ENCODE measurements around the gene CALN1. TPM values are rescaled to one million over a fixed set of nuclear protein-coding genes. Genes with fewer than 3 reads are reported as not detected.

CALN1 gene
- total and polyA plus RNA-seq, 9 of the 15 experiments (the other 6 are each of a cell fraction or from before 2014, with no cell fraction given): 1.4 to 7.5 (median 3.3) TPM

DNA sequence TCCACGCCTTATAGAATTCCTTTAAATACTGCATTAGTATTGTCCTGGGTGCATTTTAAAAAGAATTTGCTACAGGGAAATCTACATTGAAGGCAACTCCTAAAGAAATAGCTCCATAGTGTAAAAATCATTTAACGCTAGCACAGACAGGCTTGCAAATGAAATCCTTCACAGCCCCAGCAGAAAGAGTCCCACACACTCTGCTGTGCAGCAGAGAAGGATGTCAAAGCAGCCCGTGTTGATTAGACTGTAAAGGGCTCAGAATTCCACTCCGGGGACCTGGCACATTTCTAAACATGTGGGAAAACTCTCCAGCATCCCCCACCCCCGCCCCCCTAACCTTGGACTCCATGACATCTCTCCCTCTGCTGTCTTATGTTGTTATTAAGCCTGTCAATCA lies 176.8 kb downstream of the CALN1 start:
- Histone ChIP-seq H3K4me2 (ENCODE audit: insufficient read depth, low read length) (no peak overlapping the region), H3K79me2 (ENCODE audit: control insufficient read depth, insufficient read depth, low read length) (no peaks in the 10 kb centered on the region), H3K4me3 (no peak overlapping the region), H3K27ac (ENCODE audit: extremely low read depth, low read depth, low read length) (no peak overlapping the region), H3K4me1 (replicated peaks in 1 of 2; ENCODE audit: control insufficient read depth in 2 of 2, insufficient read depth in 2 of 2, low read length in 2 of 2) (no peaks in the 10 kb centered on the region), H3K9ac (ENCODE audit: insufficient read depth in 1 of 2, low read depth in 2 of 2, low read length in 2 of 2) (no peak overlapping the region), H3K9me1 (ENCODE audit: control insufficient read depth, insufficient read depth, low read length) (no peaks in the 10 kb centered on the region), H3K36me3 (ENCODE audit: control insufficient read depth, insufficient read depth, low read length) (no peaks in the 10 kb centered on the region), H3K27me3 (ENCODE audit: control insufficient read depth in 2 of 2, insufficient read depth in 2 of 2, low read length in 2 of 2) (no peaks in the 10 kb centered on the region; a peak in 1 of 5 replicates), H4K20me1 (replicated peaks; ENCODE audit: control insufficient read depth, insufficient read depth, low read length) (no peaks in the 10 kb centered on the region), H2AFZ (ENCODE audit: low read depth, low read length) (no peak overlapping the region), H3K9me3 (replicated peaks; ENCODE audit: control insufficient read depth, insufficient read depth, low read depth, low read length) (no peaks in the 10 kb centered on the region)
- FAIRE-seq (no peak), DNase-seq (ENCODE audit: extremely low read depth in 1 of 4, low spot score in 3 of 4) (no peak), ATAC-seq (no peak)
- WGBS (ENCODE audit: insufficient coverage, low coverage, missing lambda C conversion rate): 10% methylated on average over 5 of the region's 5 CpGs
- BruUV-seq (replicated peaks): no TSS peak
- intact Hi-C loops (cut with micrococcal nuclease) (no loop called here), in situ Hi-C loops (cut with MboI) (no loop called here)
- ChIA-PET CTCF (ENCODE audit: low intra/inter-chr PET ratio) (no interaction called here), POLR2A (no interaction called here)
- TF ChIP-seq CXXC5 (CRISPR knock-in tag; IDR thresholded peaks at IDR 0.05): no peak
- TF ChIP-seq, protein P1, sequence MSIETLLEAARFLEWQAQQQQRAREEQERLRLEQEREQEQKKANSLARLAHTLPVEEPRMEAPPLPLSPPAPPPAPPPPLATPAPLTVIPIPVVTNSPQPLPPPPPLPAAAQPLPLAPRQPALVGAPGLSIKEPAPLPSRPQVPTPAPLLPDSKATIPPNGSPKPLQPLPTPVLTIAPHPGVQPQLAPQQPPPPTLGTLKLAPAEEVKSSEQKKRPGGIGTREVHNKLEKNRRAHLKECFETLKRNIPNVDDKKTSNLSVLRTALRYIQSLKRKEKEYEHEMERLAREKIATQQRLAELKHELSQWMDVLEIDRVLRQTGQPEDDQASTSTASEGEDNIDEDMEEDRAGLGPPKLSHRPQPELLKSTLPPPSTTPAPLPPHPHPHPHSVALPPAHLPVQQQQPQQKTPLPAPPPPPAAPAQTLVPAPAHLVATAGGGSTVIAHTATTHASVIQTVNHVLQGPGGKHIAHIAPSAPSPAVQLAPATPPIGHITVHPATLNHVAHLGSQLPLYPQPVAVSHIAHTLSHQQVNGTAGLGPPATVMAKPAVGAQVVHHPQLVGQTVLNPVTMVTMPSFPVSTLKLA (conservative IDR thresholded peaks at IDR 0.05): no peak
- no peak for TF ChIP-seq ASH1L (IDR thresholded peaks at IDR 0.05; ENCODE audit: borderline replicate concordance, low read depth, partially characterized antibody)
- no peak for TF ChIP-seq ZBTB40 (IDR thresholded peaks at IDR 0.05)
- TF ChIP-seq ZBTB40 (CRISPR knock-in tag; IDR thresholded peaks at IDR 0.05): no peak
- no peak for TF ChIP-seq ZNF655 (CRISPR knock-in tag; IDR thresholded peaks at IDR 0.05)
- no peak for TF ChIP-seq SNRNP70 (optimal IDR thresholded peaks at IDR 0.05; ENCODE audit: low read depth, low read length)
- no peak for TF ChIP-seq MAZ (CRISPR knock-in tag; conservative IDR thresholded peaks at IDR 0.05 in 1 of 2, IDR thresholded peaks at IDR 0.05 in 1 of 2)
- TF ChIP-seq ZNF384 (IDR thresholded peaks at IDR 0.05; ENCODE audit: low read depth, low read length): no peak
